NCI-H128 (cell line): ENCODE results near the gene HSPB8.

ENCODE experiments used
- DNase-seq: peaks from one replicate; lab custom pipeline; 2025; ENCODE audit not compliant: unreplicated experiment; lab: John Stamatoyannopoulos, UW

HSPB8 gene

GRCh38 chr12:119178544-119179334 is at the start of gene HSPB8:
Gene HSPB8 (plus strand): TSS chr12:119178931. CDS start chr12:119179313, 382 bp downstream.
- no peak for DNase-seq

GRCh38 chr12:119129827-119130434 is 48.8 kb upstream of the HSPB8 start:
- no peak for DNase-seq

GRCh38 chr12:119130523-119130922 is 48.2 kb upstream of the HSPB8 start:
- no peak for DNase-seq

GRCh38 chr12:119134284-119135072 is 44.3 kb upstream of the HSPB8 start:
- DNase-seq, result no peak

GRCh38 chr12:119136811-119137410 is 41.8 kb upstream of the HSPB8 start:
- no peak for DNase-seq

- no peak for DNase-seq
Observed at GRCh38 chr12:119139448-119139847, 39.3 kb upstream of the HSPB8 start.

- no peak for DNase-seq
Observed at GRCh38 chr12:119145367-119145766, 33.4 kb upstream of the HSPB8 start.

- no peak for DNase-seq
Observed at GRCh38 chr12:119147847-119148448, 30.8 kb upstream of the HSPB8 start.

- DNase-seq, result no peak
Observed at GRCh38 chr12:119149270-119149669, 29.5 kb upstream of the HSPB8 start.

GRCh38 chr12:119151445-119152026 is 27.2 kb upstream of the HSPB8 start:
- DNase-seq, result no peak

- no peak for DNase-seq
Observed at GRCh38 chr12:119153477-119154434, 25.0 kb upstream of the HSPB8 start.

- no peak for DNase-seq
Observed at GRCh38 chr12:119154435-119154818, 24.3 kb upstream of the HSPB8 start.

GRCh38 chr12:119156401-119157044 is 22.2 kb upstream of the HSPB8 start:
- no peak for DNase-seq

- no peak for DNase-seq
Observed at GRCh38 chr12:119157528-119157927, 21.2 kb upstream of the HSPB8 start.

GRCh38 chr12:119157978-119158377 is 20.8 kb upstream of the HSPB8 start:
- DNase-seq, result no peak

GRCh38 chr12:119158402-119158801 is 20.3 kb upstream of the HSPB8 start:
- DNase-seq, result no peak

- DNase-seq, result no peak
Observed at GRCh38 chr12:119159844-119160243, 18.9 kb upstream of the HSPB8 start.

GRCh38 chr12:119167902-119168301 is 10.8 kb upstream of the HSPB8 start:
- DNase-seq, result no peak

- no peak for DNase-seq
Observed at GRCh38 chr12:119168721-119169120, 10.0 kb upstream of the HSPB8 start.
